Measurements from ENCODE around the gene PDP2.

The PDP2 gene

DNA sequence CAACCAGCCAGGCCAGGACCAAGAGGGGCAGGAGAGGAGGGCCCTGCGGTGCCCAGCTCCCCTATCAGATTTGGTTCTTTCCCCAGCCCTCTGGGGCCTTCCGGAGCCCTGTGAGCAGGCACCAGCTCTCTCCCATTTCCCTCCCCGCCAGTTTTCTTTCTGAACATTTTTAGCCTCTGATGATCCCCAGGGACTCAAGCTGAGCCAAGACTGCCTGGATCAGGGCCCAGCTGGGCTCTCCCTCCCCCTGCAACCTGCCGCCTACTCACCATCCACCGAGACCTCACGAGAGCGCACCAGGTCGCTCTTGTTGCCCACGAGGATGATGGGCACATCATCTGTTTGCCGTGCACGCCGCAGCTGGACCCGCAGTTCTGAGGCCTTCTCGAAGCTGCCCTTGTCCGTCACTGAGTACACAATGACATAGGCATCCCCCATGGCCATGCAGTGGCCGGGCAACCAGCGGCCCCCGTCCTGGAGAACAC, 43.0 kb downstream of the PDP2 start:
- H3K27ac ChIP-seq (ENCODE audit: low read length) = no peak overlapping the region
- TF ChIP-seq EZH2 (optimal IDR thresholded peaks at IDR 0.05; ENCODE audit: low read depth, low read length) = no peak
- no peak for TF ChIP-seq EZH2phosphoT487 (IDR thresholded peaks at IDR 0.05; ENCODE audit: low read length)
- TF ChIP-seq, protein P1, sequence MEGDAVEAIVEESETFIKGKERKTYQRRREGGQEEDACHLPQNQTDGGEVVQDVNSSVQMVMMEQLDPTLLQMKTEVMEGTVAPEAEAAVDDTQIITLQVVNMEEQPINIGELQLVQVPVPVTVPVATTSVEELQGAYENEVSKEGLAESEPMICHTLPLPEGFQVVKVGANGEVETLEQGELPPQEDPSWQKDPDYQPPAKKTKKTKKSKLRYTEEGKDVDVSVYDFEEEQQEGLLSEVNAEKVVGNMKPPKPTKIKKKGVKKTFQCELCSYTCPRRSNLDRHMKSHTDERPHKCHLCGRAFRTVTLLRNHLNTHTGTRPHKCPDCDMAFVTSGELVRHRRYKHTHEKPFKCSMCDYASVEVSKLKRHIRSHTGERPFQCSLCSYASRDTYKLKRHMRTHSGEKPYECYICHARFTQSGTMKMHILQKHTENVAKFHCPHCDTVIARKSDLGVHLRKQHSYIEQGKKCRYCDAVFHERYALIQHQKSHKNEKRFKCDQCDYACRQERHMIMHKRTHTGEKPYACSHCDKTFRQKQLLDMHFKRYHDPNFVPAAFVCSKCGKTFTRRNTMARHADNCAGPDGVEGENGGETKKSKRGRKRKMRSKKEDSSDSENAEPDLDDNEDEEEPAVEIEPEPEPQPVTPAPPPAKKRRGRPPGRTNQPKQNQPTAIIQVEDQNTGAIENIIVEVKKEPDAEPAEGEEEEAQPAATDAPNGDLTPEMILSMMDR (IDR thresholded peaks at IDR 0.05; ENCODE audit: low read length) = no peak

DNA sequence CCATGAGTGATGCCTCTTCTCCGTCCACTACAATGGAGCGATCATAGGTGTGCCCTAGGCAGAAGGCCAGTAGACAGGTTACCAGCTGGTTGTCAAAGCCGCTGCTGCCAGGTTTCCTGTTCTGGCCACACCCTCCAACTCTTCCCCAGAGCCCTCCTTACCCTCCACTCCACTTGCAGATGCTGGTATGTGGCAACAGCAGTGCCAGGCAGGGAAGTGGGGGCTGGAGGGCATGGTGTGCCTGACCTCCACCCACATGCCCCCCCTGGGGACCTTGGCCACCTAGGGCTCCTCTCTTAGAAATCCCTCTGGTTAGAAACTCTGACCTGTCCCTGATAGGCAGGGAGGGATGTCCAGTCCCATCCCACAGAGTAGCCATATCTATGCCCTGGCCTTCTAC, 43.6 kb downstream of the PDP2 start:
- Histone ChIP-seq H3K9ac (ENCODE audit: low read length) (no peak overlapping the region), H3K4me2 (ENCODE audit: low read depth, low read length) (no peak overlapping the region), H3K4me3 (ENCODE audit: low read length) (no peak overlapping the region), H3K9me2 (replicated peaks; ENCODE audit: insufficient read depth, low read length) (no peaks in the 10 kb centered on the region), H3K27me3 (replicated peaks; ENCODE audit: insufficient read depth, low read length) (peaks cover 58% of the 10 kb centered on the region), H3K4me1 (ENCODE audit: low read length) (no peaks in the 10 kb centered on the region), H4K20me1 (ENCODE audit: insufficient read depth, low read length) (no peaks in the 10 kb centered on the region), H3F3A (ENCODE audit: insufficient read depth, low read length) (no peaks in the 10 kb centered on the region), H3K27ac (ENCODE audit: low read length) (no peak overlapping the region), H3K9me3 (replicated peaks; ENCODE audit: insufficient read depth, low read length) (no peaks in the 10 kb centered on the region), H2AFZ (ENCODE audit: low read length) (no peak overlapping the region), H3K79me2 (ENCODE audit: low read length) (no peaks in the 10 kb centered on the region), H3K36me3 (replicated peaks; ENCODE audit: insufficient read depth, low read length) (no peaks in the 10 kb centered on the region)
- DNase-seq = no peak
- TF ChIP-seq EZH2phosphoT487 (IDR thresholded peaks at IDR 0.05; ENCODE audit: low read length) (no peak), EZH2 (optimal IDR thresholded peaks at IDR 0.05; ENCODE audit: low read depth, low read length) (no peak)
- TF ChIP-seq, protein P1 (IDR thresholded peaks at IDR 0.05; ENCODE audit: low read length) = no peak

More for the DNA sequence above, 43.0 kb downstream of the PDP2 start:
- Histone ChIP-seq H3F3A (ENCODE audit: insufficient read depth, low read length) (no peaks in the 10 kb centered on the region), H2AFZ (ENCODE audit: low read length) (no peak overlapping the region), H3K9me2 (replicated peaks; ENCODE audit: insufficient read depth, low read length) (no peaks in the 10 kb centered on the region), H3K27me3 (replicated peaks; ENCODE audit: insufficient read depth, low read length) (peaks cover 62% of the 10 kb centered on the region), H3K9me3 (replicated peaks; ENCODE audit: insufficient read depth, low read length) (no peaks in the 10 kb centered on the region), H3K9ac (ENCODE audit: low read length) (no peak overlapping the region), H3K36me3 (replicated peaks; ENCODE audit: insufficient read depth, low read length) (no peaks in the 10 kb centered on the region), H3K4me3 (ENCODE audit: low read length) (no peak overlapping the region), H3K4me1 (ENCODE audit: low read length) (no peaks in the 10 kb centered on the region), H3K79me2 (ENCODE audit: low read length) (no peaks in the 10 kb centered on the region), H3K4me2 (ENCODE audit: low read depth, low read length) (no peak overlapping the region), H4K20me1 (ENCODE audit: insufficient read depth, low read length) (no peaks in the 10 kb centered on the region)
- no peak for DNase-seq

- Histone ChIP-seq H3K36me3 (replicated peaks; ENCODE audit: insufficient read depth, low read length) (no peaks in the 10 kb centered on the region), H4K20me1 (ENCODE audit: insufficient read depth, low read length) (no peaks in the 10 kb centered on the region), H3K27me3 (replicated peaks; ENCODE audit: insufficient read depth, low read length) (peaks cover 52% of the 10 kb centered on the region), H3K4me1 (ENCODE audit: low read length) (no peaks in the 10 kb centered on the region), H3K9me2 (replicated peaks; ENCODE audit: insufficient read depth, low read length) (no peaks in the 10 kb centered on the region), H2AFZ (ENCODE audit: low read length) (peak overlapping the region; percentile 82), H3K79me2 (ENCODE audit: low read length) (no peaks in the 10 kb centered on the region), H3F3A (ENCODE audit: insufficient read depth, low read length) (no peaks in the 10 kb centered on the region; the same call in 1 of the 2 replicates), H3K4me2 (ENCODE audit: low read depth, low read length) (peak overlapping the region; percentile 87), H3K4me3 (ENCODE audit: low read length) (peak overlapping the region; percentile 58), H3K9ac (ENCODE audit: low read length) (peak overlapping the region; percentile 23; the same call in 1 of the 2 replicates), H3K27ac (ENCODE audit: low read length) (no peak overlapping the region), H3K9me3 (replicated peaks; ENCODE audit: insufficient read depth, low read length) (no peaks in the 10 kb centered on the region)
- TF ChIP-seq, protein P1 (IDR thresholded peaks at IDR 0.05; ENCODE audit: low read length) = peak; percentile 39
- TF ChIP-seq EZH2phosphoT487 (IDR thresholded peaks at IDR 0.05; ENCODE audit: low read length) (no peak), EZH2 (optimal IDR thresholded peaks at IDR 0.05; ENCODE audit: low read depth, low read length) (no peak)
- peak; percentile 27 for DNase-seq
Measured at GRCh38 chr16:66924527-66925321, 44.4 kb downstream of the PDP2 start.

All from MM.1S (cell line).